Activated CD4-positive, alpha-beta memory T cell treated with anti-CD3 and anti-CD28 coated beads, Interleukin-2, amount 10 ng/mL, durations not matched to agents 7 days and 5 days (primary cell): ENCODE data around the gene TRIM51. TPM values are rescaled to one million over a fixed set of nuclear protein-coding genes. Genes with fewer than 3 reads are reported as not detected.

Experiments
- CTCF ChIA-PET: fragments of 350-600 bp; sonication (Branson Sonifier 250); formaldehyde crosslinking; loops from one replicate; lab custom pipeline; 2021; ENCODE audit warnings: antibody characterized with exemption, inconsistent platforms; lab: Charles Lee
- POLR2A ChIA-PET: fragments of 350-600 bp; sonication (Branson Sonifier 250); formaldehyde crosslinking; loops from one replicate; lab custom pipeline; 2021; ENCODE audit warnings: antibody characterized with exemption; lab: Charles Lee
- DNase-seq: peaks from one replicate; pipeline ENCODE4 v3.0.0-alpha.2; 2020
- H3K27ac Mint-ChIP-seq: one replicate; pipeline ENCODE4 v1.8.0; 2021; ENCODE audit warnings: mild to moderate bottlenecking, mixed read lengths
- H3K27me3 Mint-ChIP-seq: one replicate; pipeline ENCODE4 v1.8.0; 2021; ENCODE audit warnings: mixed read lengths
- H3K36me3 Mint-ChIP-seq: one replicate; pipeline ENCODE4 v1.8.0; 2021; ENCODE audit warnings: low read depth, mixed read lengths
- H3K4me1 Mint-ChIP-seq: one replicate; pipeline ENCODE4 v1.8.0; 2021; ENCODE audit warnings: mixed read lengths
- H3K4me3 Mint-ChIP-seq: one replicate; pipeline ENCODE4 v1.8.0; 2021; ENCODE audit warnings: mild to moderate bottlenecking, mixed read lengths
- H3K9me3 Mint-ChIP-seq: one replicate; pipeline ENCODE4 v1.8.0; 2021; ENCODE audit warnings: mixed read lengths
- total RNA-seq, 2 experiments: library from RNA; stranded (reverse); gene quantifications; one replicate each; pipeline ENCODE4 v1.2.3, GENCODE V29; 2021

The TRIM51 gene
- total RNA-seq, 2 experiments from 2014 or later = not detected

DNA sequence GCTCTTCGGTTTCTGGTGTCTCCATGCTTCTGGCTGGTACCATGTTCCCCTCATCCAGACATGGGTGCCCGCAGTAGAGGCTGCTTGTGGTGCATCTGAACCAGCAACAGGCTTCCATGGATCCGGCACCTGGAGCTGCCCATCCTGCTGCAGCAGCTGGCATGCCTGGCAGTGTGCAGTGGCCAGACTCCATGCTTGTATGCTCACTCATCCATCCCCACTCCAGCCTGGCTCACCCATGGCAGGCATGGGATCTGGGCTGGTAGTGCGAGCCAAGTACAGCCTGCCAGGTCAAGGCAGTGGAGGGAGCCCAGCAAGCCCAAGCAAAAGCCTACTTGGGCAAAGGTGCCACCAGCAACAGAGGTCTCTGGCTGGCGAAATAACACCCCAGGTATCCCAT lies 37.4 kb downstream of the TRIM51 start:
- ChIA-PET CTCF (no interaction called here), POLR2A (no interaction called here)
- no peak for DNase-seq
- Mint-ChIP-seq H3K4me3 (no peak overlapping the region), H3K27me3 (no peaks in the 10 kb centered on the region), H3K27ac (no peak overlapping the region), H3K4me1 (no peaks in the 10 kb centered on the region), H3K36me3 (no peaks in the 10 kb centered on the region), H3K9me3 (peaks cover 17% of the 10 kb centered on the region)

GRCh38 chr11:55936300-55936699 lies 53.2 kb downstream of the TRIM51 start, which contains the start of gene OR5I1:
OR5I1 (minus strand) TSS chr11:55936400; CDS start chr11:55936400, 0 bp downstream.
- Mint-ChIP-seq H3K27me3 (no peaks in the 10 kb centered on the region), H3K9me3 (peaks cover 3% of the 10 kb centered on the region), H3K4me3 (no peak within 1 kb of the TSS), H3K27ac (no peak within 1 kb of the TSS), H3K36me3 (no peaks in the 10 kb centered on the region), H3K4me1 (no peaks in the 10 kb centered on the region)
- DNase-seq = no peak
- POLR2A ChIA-PET = no interaction called here
- CTCF ChIA-PET = no interaction called here

Other genes starting within 250 kb of the TRIM51 start
- gene OR4P4, start 248.2 kb upstream of the TRIM51 start, total RNA-seq = not detected
- gene OR4S2, start 235.0 kb upstream of the TRIM51 start, total RNA-seq = not detected
- gene OR4C6, start 221.1 kb upstream of the TRIM51 start, total RNA-seq = not detected
- not detected for gene OR5D13, start 109.9 kb upstream of the TRIM51 start, total RNA-seq
- not detected for gene OR5D14, start 87.7 kb upstream of the TRIM51 start, total RNA-seq
- gene OR5L1, start 71.9 kb upstream of the TRIM51 start, total RNA-seq = not detected
- gene OR5D18, start 63.7 kb upstream of the TRIM51 start, total RNA-seq = not detected
- not detected for gene OR5L2, start 56.1 kb upstream of the TRIM51 start, total RNA-seq
- not detected for gene OR5D16, start 44.5 kb upstream of the TRIM51 start, total RNA-seq
- not detected for gene OR5W2, start 31.3 kb downstream of the TRIM51 start, total RNA-seq
- not detected for gene OR5I1, start 53.1 kb downstream of the TRIM51 start, total RNA-seq
- gene OR10AG1, start 86.6 kb downstream of the TRIM51 start, total RNA-seq = not detected
- not detected for gene OR5F1, start 111.3 kb downstream of the TRIM51 start, total RNA-seq
- gene OR5AS1, start 144.4 kb downstream of the TRIM51 start, total RNA-seq = not detected
- gene OR8I2, start 210.0 kb downstream of the TRIM51 start, total RNA-seq = not detected
- gene OR8H2, start 220.4 kb downstream of the TRIM51 start, total RNA-seq = not detected
- not detected for gene OR8H3, start 239.1 kb downstream of the TRIM51 start, total RNA-seq